CD4-positive, alpha-beta memory T cell (primary cell): ENCODE measurements around the gene ANKRD33B. TPM values are rescaled to one million over a fixed set of nuclear protein-coding genes. Genes with fewer than 3 reads are reported as not detected.

ENCODE experiments used
- CTCF ChIA-PET: fragments of 350-600 bp; sonication (Branson Sonifier 250); formaldehyde crosslinking; loops from one replicate; lab custom pipeline; 2021; ENCODE audit warnings: inconsistent platforms; ENCODE audit not compliant: partially characterized antibody; lab: Charles Lee
- POLR2A ChIA-PET: fragments of 350-600 bp; sonication (Branson Sonifier 250); formaldehyde crosslinking; loops from one replicate; lab custom pipeline; 2021; ENCODE audit not compliant: partially characterized antibody; lab: Charles Lee
- DNase-seq, 5 donors: peaks; one replicate each; pipeline versions ENCODE4 v3.0.0 to v3.0.0-alpha.2; 2020 to 2022; ENCODE audit warnings: mixed read lengths in 1 of 5
- H3K27ac ChIP-seq: one replicate; pipeline ENCODE4 v1.7.0; 2013; ENCODE audit warnings: low read depth, low read length
- H3K27me3 ChIP-seq: 2 replicates; pipeline ENCODE4 v1.7.0; 2013; ENCODE audit warnings: mild to moderate bottlenecking, low read length, moderate library complexity; ENCODE audit not compliant: insufficient read depth
- H3K36me3 ChIP-seq: 2 replicates; pipeline ENCODE4 v1.7.0; 2013; ENCODE audit warnings: mild to moderate bottlenecking, low read length, moderate library complexity; ENCODE audit not compliant: insufficient read depth
- H3K4me1 ChIP-seq: 2 replicates; pipeline ENCODE4 v1.7.0; 2013; ENCODE audit warnings: mild to moderate bottlenecking, low read length, moderate library complexity; ENCODE audit not compliant: insufficient read depth
- H3K4me3 ChIP-seq, 2 donors: one replicate each; pipeline ENCODE4 v1.7.0; 2013; ENCODE audit warnings: low read length in 2 of 2, mild to moderate bottlenecking in 1 of 2
- H3K9me3 ChIP-seq, 2 donors: one replicate each; pipeline ENCODE4 v1.7.0; 2013; ENCODE audit warnings: low read length in 2 of 2, control low read depth in 1 of 2; ENCODE audit not compliant: control insufficient read depth in 1 of 2
- H3K27ac Mint-ChIP-seq, 7 donors: one replicate each; pipeline ENCODE4 v1.8.0; 2020 to 2021; ENCODE audit warnings: mixed read lengths in 7 of 7, mild to moderate bottlenecking in 6 of 7, inconsistent platforms in 3 of 7, moderate library complexity in 3 of 7
- H3K27me3 Mint-ChIP-seq, 2 donors: one replicate each; pipeline ENCODE4 v1.8.0; 2020 to 2021; ENCODE audit warnings: mixed read lengths in 2 of 2
- H3K36me3 Mint-ChIP-seq, 2 donors: one replicate each; pipeline ENCODE4 v1.8.0; 2020 to 2021; ENCODE audit warnings: mixed read lengths in 2 of 2, inconsistent platforms in 1 of 2, mild to moderate bottlenecking in 1 of 2
- H3K4me1 Mint-ChIP-seq, 4 donors: one replicate each; pipeline ENCODE4 v1.8.0; 2020 to 2021; ENCODE audit warnings: mixed read lengths in 4 of 4, mild to moderate bottlenecking in 1 of 4
- H3K4me3 Mint-ChIP-seq, 8 donors: one replicate each; pipeline ENCODE4 v1.8.0; 2020 to 2021; ENCODE audit warnings: mixed read lengths in 8 of 8, mild to moderate bottlenecking in 7 of 8, moderate library complexity in 6 of 8, inconsistent platforms in 3 of 8
- H3K9me3 Mint-ChIP-seq, 8 donors: one replicate each; pipeline ENCODE4 v1.8.0; 2020 to 2021; ENCODE audit warnings: mixed read lengths in 8 of 8, mild to moderate bottlenecking in 5 of 8, inconsistent platforms in 3 of 8, moderate library complexity in 1 of 8
- intact Hi-C: fragments of 100-400 bp; cut with micrococcal nuclease; formaldehyde crosslinking; loops from one replicate; pipeline ENCODE4 v1.15.1; 2023
- polyA plus RNA-seq, 2 donors: library from polyadenylated mRNA; unstranded; fragments of 300-500 nt; fragmentation: Illumina TruSeq; gene quantifications; one replicate each; pipeline ENCODE4 v1.2.3, GENCODE V29; 2021
- total RNA-seq, 2 experiments: library from RNA; stranded (reverse); gene quantifications; one replicate each; pipeline ENCODE4 v1.2.3, GENCODE V29; 2021

ANKRD33B gene
- total and polyA plus RNA-seq, 4 experiments from 2014 or later = 0.05 to 2.3 (median 1.2) TPM

- intact Hi-C loops = no loop called here
- no peaks in the 10 kb centered on the region for H3K9me3 ChIP-seq
- H3K27ac ChIP-seq = no peak overlapping the region
- no peaks in the 10 kb centered on the region for H3K27me3 ChIP-seq
- Mint-ChIP-seq H3K27ac (peak overlapping the region in 2 of 7 donors; percentile 14 to 18), H3K27me3 (peaks cover 0 to 1% of the 10 kb centered on the region in 2 donors), H3K9me3 (peaks cover 0 to 5% (median 2%) of the 10 kb centered on the region in 8 donors), H3K36me3 (peaks cover 0 to 3% of the 10 kb centered on the region in 2 donors), H3K4me1 (peaks cover 2 to 10% (median 7%) of the 10 kb centered on the region in 4 donors), H3K4me3 (no peak overlapping the region)
- DNase-seq = no peak
- no peaks in the 10 kb centered on the region for H3K36me3 ChIP-seq
- H3K4me1 ChIP-seq = peaks cover 5% of the 10 kb centered on the region
- ChIA-PET POLR2A (no interaction called here), CTCF (interaction anchor here (1.2 kb wide), 1 partner anchor 138 kb away, joined by 3 read pairs; no protein-coding TSS in a partner anchor)
- H3K4me3 ChIP-seq = no peak overlapping the region
Measured at GRCh38 chr5:10590226-10590999, 26.5 kb downstream of the ANKRD33B start.

DNA sequence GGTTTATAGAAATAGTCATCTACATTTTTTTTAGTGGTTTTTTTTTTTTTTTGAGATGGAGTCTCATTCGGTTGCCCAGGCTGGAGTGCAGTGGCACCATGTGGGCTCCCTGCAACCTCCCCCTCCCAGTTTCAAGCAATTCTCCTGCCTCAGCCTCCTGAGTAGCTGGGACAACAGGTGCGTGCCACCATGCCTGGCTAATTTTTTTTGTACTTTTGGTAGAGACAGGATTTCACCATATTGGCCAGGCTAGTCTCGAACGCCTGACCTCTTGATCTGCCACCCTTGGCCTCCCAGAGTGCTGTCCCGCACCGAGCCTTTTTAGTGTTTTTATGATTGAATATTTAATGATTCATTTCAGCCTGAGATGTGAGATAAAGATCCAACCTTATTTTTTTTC, 27.3 kb downstream of the ANKRD33B start:
- peaks cover 0 to 3% of the 10 kb centered on the region in 2 donors for H3K36me3 Mint-ChIP-seq
- H3K36me3 ChIP-seq = no peaks in the 10 kb centered on the region
- H3K4me1 ChIP-seq = peaks cover 12% of the 10 kb centered on the region
- no peaks in the 10 kb centered on the region for H3K9me3 ChIP-seq
- ChIA-PET CTCF (interaction anchor here (1.2 kb wide), 1 partner anchor 139 kb away, joined by 3 read pairs; no protein-coding TSS in a partner anchor), POLR2A (no interaction called here)
- peaks cover 7 to 18% (median 14%) of the 10 kb centered on the region in 4 donors for H3K4me1 Mint-ChIP-seq
- peaks cover 0 to 1% of the 10 kb centered on the region in 2 donors for H3K27me3 Mint-ChIP-seq
- no peak overlapping the region for H3K27ac ChIP-seq
- peaks cover 0 to 5% (median 2%) of the 10 kb centered on the region in 8 donors for H3K9me3 Mint-ChIP-seq
- intact Hi-C loops = no loop called here
- no peak overlapping the region for H3K4me3 Mint-ChIP-seq
- H3K27me3 ChIP-seq = no peaks in the 10 kb centered on the region
- H3K4me3 ChIP-seq = no peak overlapping the region
- H3K27ac Mint-ChIP-seq = no peak overlapping the region
- DNase-seq = no peak

GRCh38 chr5:10591966-10592365, 28.1 kb downstream of the ANKRD33B start:
- CTCF ChIA-PET = interaction anchor here (1.2 kb wide), 1 partner anchor 35 kb away, joined by 3 read pairs; no protein-coding TSS in a partner anchor

GRCh38 chr5:10592601-10593000, 28.7 kb downstream of the ANKRD33B start:
- peaks cover 0 to 2% of the 10 kb centered on the region in 2 donors for H3K27me3 Mint-ChIP-seq
- intact Hi-C loops = no loop called here
- H3K36me3 Mint-ChIP-seq = peaks cover 0 to 3% of the 10 kb centered on the region in 2 donors
- Histone ChIP-seq H3K36me3 (no peaks in the 10 kb centered on the region), H3K4me3 (no peak overlapping the region), H3K4me1 (peaks cover 18% of the 10 kb centered on the region), H3K9me3 (no peaks in the 10 kb centered on the region), H3K27ac (no peak overlapping the region), H3K27me3 (no peaks in the 10 kb centered on the region)
- peak overlapping the region in 2 of 7 donors; percentile 58 to 72 for H3K27ac Mint-ChIP-seq
- H3K4me1 Mint-ChIP-seq = peaks cover 11 to 29% (median 21%) of the 10 kb centered on the region in 4 donors
- DNase-seq = no peak
- peaks cover 0 to 9% (median 2%) of the 10 kb centered on the region in 8 donors for H3K9me3 Mint-ChIP-seq
- no peak overlapping the region for H3K4me3 Mint-ChIP-seq
- ChIA-PET CTCF (interaction anchor here (1.2 kb wide), 1 partner anchor 34 kb away, joined by 3 read pairs; no protein-coding TSS in a partner anchor), POLR2A (no interaction called here)

More at GRCh38 chr5:10591966-10592365, 28.1 kb downstream of the ANKRD33B start:
- Mint-ChIP-seq H3K4me1 (peaks cover 10 to 26% (median 19%) of the 10 kb centered on the region in 4 donors), H3K4me3 (no peak overlapping the region), H3K27me3 (peaks cover 0 to 1% of the 10 kb centered on the region in 2 donors), H3K27ac (no peak overlapping the region), H3K9me3 (peaks cover 0 to 6% (median 2%) of the 10 kb centered on the region in 8 donors), H3K36me3 (peaks cover 0 to 3% of the 10 kb centered on the region in 2 donors)
- Histone ChIP-seq H3K36me3 (no peaks in the 10 kb centered on the region), H3K9me3 (no peaks in the 10 kb centered on the region), H3K27ac (no peak overlapping the region), H3K4me3 (no peak overlapping the region), H3K4me1 (peaks cover 18% of the 10 kb centered on the region), H3K27me3 (no peaks in the 10 kb centered on the region)
- intact Hi-C loops = no loop called here
- POLR2A ChIA-PET = no interaction called here
- DNase-seq = no peak

- POLR2A ChIA-PET = no interaction called here
- H3K36me3 Mint-ChIP-seq = peaks cover 0 to 3% of the 10 kb centered on the region in 2 donors
- intact Hi-C loops = no loop called here
- peak overlapping the region in 1 of 8 donors; percentile 28 for H3K4me3 Mint-ChIP-seq
- peaks cover 0 to 9% (median 2%) of the 10 kb centered on the region in 8 donors for H3K9me3 Mint-ChIP-seq
- Histone ChIP-seq H3K27ac (no peak overlapping the region), H3K9me3 (no peaks in the 10 kb centered on the region), H3K27me3 (no peaks in the 10 kb centered on the region), H3K36me3 (no peaks in the 10 kb centered on the region), H3K4me3 (no peak overlapping the region), H3K4me1 (peaks cover 18% of the 10 kb centered on the region)
- CTCF ChIA-PET = interaction anchor here (0.6 to 1.3 kb wide), 2 partner anchors 9 to 293 kb away, joined by 3 read pairs; no protein-coding TSS in a partner anchor
- no peak overlapping the region for H3K27ac Mint-ChIP-seq
- H3K27me3 Mint-ChIP-seq = peaks cover 0 to 3% of the 10 kb centered on the region in 2 donors
- DNase-seq = no peak
- peaks cover 12 to 32% (median 22%) of the 10 kb centered on the region in 4 donors for H3K4me1 Mint-ChIP-seq
Measured at GRCh38 chr5:10593531-10594181, 29.8 kb downstream of the ANKRD33B start.

- no peak for DNase-seq
- Histone ChIP-seq H3K27ac (no peak overlapping the region), H3K4me1 (peaks cover 18% of the 10 kb centered on the region), H3K27me3 (no peaks in the 10 kb centered on the region), H3K36me3 (no peaks in the 10 kb centered on the region), H3K4me3 (no peak overlapping the region), H3K9me3 (no peaks in the 10 kb centered on the region)
- POLR2A ChIA-PET = no interaction called here
- Mint-ChIP-seq H3K27ac (peak overlapping the region in 4 of 7 donors; percentile 5 to 72 (median 44)), H3K36me3 (no peaks in the 10 kb centered on the region), H3K4me1 (peaks cover 12 to 35% (median 23%) of the 10 kb centered on the region in 4 donors), H3K4me3 (peak overlapping the region in 6 of 8 donors; percentile 9 to 71 (median 54)), H3K9me3 (peaks cover 0 to 5% (median 0%) of the 10 kb centered on the region in 8 donors), H3K27me3 (peaks cover 0 to 3% of the 10 kb centered on the region in 2 donors)
- CTCF ChIA-PET = no interaction called here
- intact Hi-C loops = no loop called here
Measured at GRCh38 chr5:10594591-10595210, 30.8 kb downstream of the ANKRD33B start.
